Measurements from ENCODE around the gene NMUR1.

The NMUR1 gene

GRCh38 chr2:231525248-231526163 is 4.7 kb downstream of the NMUR1 start:
- no peak for DNase-seq

- DNase-seq: no peak
These were observed 5.6 kb downstream of the NMUR1 start for GRCh38 chr2:231524477-231525247.

- no peak for DNase-seq
These were observed 6.6 kb downstream of the NMUR1 start for GRCh38 chr2:231523451-231524285.

GRCh38 chr2:231522418-231523180 is 7.6 kb downstream of the NMUR1 start:
- DNase-seq: no peak

GRCh38 chr2:231521443-231521842 is 8.8 kb downstream of the NMUR1 start:
- no peak for DNase-seq

GRCh38 chr2:231519975-231520555 is 10.2 kb downstream of the NMUR1 start:
- DNase-seq: no peak

GRCh38 chr2:231518771-231519170 is 11.5 kb downstream of the NMUR1 start:
- no peak for DNase-seq

GRCh38 chr2:231515603-231516002 is 14.6 kb downstream of the NMUR1 start:
- DNase-seq: no peak

GRCh38 chr2:231514951-231515297 is 15.3 kb downstream of the NMUR1 start:
- no peak for DNase-seq

- peak; percentile 97 to 99 for DNase-seq
These were observed 15.9 kb downstream of the NMUR1 start for GRCh38 chr2:231514225-231514950.

GRCh38 chr2:231513746-231514224 is 16.5 kb downstream of the NMUR1 start:
- no peak for DNase-seq

- no peak for DNase-seq
These were observed 18.0 kb downstream of the NMUR1 start for GRCh38 chr2:231512222-231512621.

- DNase-seq: no peak
These were observed 26.5 kb downstream of the NMUR1 start for GRCh38 chr2:231503766-231504165.

- no peak for DNase-seq
These were observed 27.6 kb downstream of the NMUR1 start for GRCh38 chr2:231502596-231502995.

- no peak for DNase-seq
These were observed 32.6 kb downstream of the NMUR1 start for GRCh38 chr2:231497651-231498050.

GRCh38 chr2:231494669-231495068 is 35.6 kb downstream of the NMUR1 start:
- no peak for DNase-seq

GRCh38 chr2:231490801-231491200 is 39.4 kb downstream of the NMUR1 start:
- no peak for DNase-seq

GRCh38 chr2:231489990-231490389 is 40.3 kb downstream of the NMUR1 start:
- DNase-seq: no peak

GRCh38 chr2:231488331-231488730 is 41.9 kb downstream of the NMUR1 start:
- DNase-seq: no peak

GRCh38 chr2:231486851-231487596 is 43.2 kb downstream of the NMUR1 start:
- DNase-seq: no peak

Measured in activated CD4-positive, alpha-beta T cell treated with anti-CD3 and anti-CD28 coated beads for 4 hours (primary cell).